ENCODE measurements around the gene ZBTB16. TPM values are rescaled to one million over a fixed set of nuclear protein-coding genes. Genes with fewer than 3 reads are reported as not detected.
A peak's percentile ranks its signal among the peaks of the same experiment; 100 is the strongest.

The ZBTB16 gene
- total and polyA plus RNA-seq, 2 of the 13 experiments (the other 11 are each of a cell fraction or from before 2014, with no cell fraction given) = not detected

DNA sequence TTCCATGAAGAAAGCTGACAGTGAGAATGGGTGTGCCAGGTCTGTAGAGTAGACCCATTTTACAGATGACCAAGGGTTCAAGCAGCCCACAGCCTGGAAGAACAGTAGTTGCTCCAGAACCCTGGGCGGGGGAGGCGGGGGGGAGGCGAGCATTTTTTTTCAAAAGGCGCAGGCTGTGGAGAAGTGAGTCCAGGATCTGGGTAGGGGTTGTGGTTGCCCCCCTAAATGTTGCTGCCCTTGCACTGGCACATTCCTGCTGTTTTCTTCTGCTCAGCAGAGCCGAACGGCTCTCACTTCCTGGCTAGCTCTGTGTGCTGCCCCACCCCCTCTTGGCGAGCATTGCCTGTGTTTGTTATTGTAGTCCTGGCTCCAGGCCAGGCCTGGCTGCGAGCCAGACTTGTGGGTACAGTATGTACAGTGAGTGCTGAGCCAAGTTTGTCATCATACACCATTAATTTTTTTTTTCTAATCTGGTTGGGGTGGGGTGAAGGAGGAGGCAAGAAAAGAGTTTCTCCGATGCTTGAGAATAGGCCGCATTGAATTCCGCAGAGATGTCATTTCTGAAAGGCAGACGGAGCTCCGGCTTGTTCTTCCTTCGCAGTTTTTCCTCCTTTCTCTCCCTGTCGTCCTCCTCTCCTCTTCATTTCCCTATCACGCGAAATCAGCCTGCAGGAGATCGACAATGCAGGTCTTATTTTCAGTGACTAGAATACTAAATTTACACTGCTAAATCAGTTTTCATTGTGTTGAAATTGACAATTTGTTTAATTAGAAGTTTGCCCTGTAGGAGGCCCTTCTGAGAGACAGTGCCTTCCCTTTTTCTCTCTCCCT, 100.5 kb downstream of the ZBTB16 start (continued):
- TF ChIP-seq FOXA3 (CRISPR knock-in tag; IDR thresholded peaks at IDR 0.05) (peak; percentile 69), KLF16 (CRISPR knock-in tag; IDR thresholded peaks at IDR 0.05) (peak in 1 of 2 experiments; percentile 69; a peak in 2 of 4 replicates), ATF7-NPFF (CRISPR knock-in tag; IDR thresholded peaks at IDR 0.05; ENCODE audit: low read depth) (no peak), RARA (CRISPR knock-in tag; IDR thresholded peaks at IDR 0.05) (peak; percentile 29; the same call in 1 of the 2 replicates), RFXANK (CRISPR knock-in tag; IDR thresholded peaks at IDR 0.05) (no peak), CCAR2 (optimal IDR thresholded peaks at IDR 0.05; ENCODE audit: low read depth, low read length) (no peak), ZNF788 (CRISPR knock-in tag; IDR thresholded peaks at IDR 0.05; ENCODE audit: borderline replicate concordance) (no peak), ZNF550 (CRISPR knock-in tag; IDR thresholded peaks at IDR 0.05; ENCODE audit: borderline replicate concordance) (no peak), TGIF2 (CRISPR knock-in tag; IDR thresholded peaks at IDR 0.05) (no peak), XRCC5 (optimal IDR thresholded peaks at IDR 0.05; ENCODE audit: low read length) (no peak), MEIS2 (CRISPR knock-in tag; IDR thresholded peaks at IDR 0.05) (no peak), CHD2 (IDR thresholded peaks at IDR 0.05; ENCODE audit: low read depth, low read length) (no peak), MAZ (IDR thresholded peaks at IDR 0.05; ENCODE audit: borderline replicate concordance, low read depth, low read length) (0 out of 2 replicates have a peak, but pooled peaks have one; percentile 20), MAZ (CRISPR knock-in tag; IDR thresholded peaks at IDR 0.05; ENCODE audit: low read depth) (no peak), NR2C2 (CRISPR knock-in tag; IDR thresholded peaks at IDR 0.05; ENCODE audit: borderline replicate concordance) (no peak), ZNF441 (CRISPR knock-in tag; IDR thresholded peaks at IDR 0.05; ENCODE audit: borderline replicate concordance) (0 out of 2 replicates have a peak, but pooled peaks have one; percentile 64), MIER3 (CRISPR knock-in tag; IDR thresholded peaks at IDR 0.05; ENCODE audit: borderline replicate concordance) (peak; percentile 79; the same call in 1 of the 2 replicates), NFRKB (IDR thresholded peaks at IDR 0.05) (no peak), ZNF629 (CRISPR knock-in tag; conservative IDR thresholded peaks at IDR 0.05) (peak; percentile 57)
- TF ChIP-seq, protein P1, sequence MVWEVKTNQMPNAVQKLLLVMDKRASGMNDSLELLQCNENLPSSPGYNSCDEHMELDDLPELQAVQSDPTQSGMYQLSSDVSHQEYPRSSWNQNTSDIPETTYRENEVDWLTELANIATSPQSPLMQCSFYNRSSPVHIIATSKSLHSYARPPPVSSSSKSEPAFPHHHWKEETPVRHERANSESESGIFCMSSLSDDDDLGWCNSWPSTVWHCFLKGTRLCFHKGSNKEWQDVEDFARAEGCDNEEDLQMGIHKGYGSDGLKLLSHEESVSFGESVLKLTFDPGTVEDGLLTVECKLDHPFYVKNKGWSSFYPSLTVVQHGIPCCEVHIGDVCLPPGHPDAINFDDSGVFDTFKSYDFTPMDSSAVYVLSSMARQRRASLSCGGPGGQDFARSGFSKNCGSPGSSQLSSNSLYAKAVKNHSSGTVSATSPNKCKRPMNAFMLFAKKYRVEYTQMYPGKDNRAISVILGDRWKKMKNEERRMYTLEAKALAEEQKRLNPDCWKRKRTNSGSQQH (CRISPR knock-in tag; IDR thresholded peaks at IDR 0.05; ENCODE audit: low read depth) = no peak
- TF ChIP-seq, protein P2, sequence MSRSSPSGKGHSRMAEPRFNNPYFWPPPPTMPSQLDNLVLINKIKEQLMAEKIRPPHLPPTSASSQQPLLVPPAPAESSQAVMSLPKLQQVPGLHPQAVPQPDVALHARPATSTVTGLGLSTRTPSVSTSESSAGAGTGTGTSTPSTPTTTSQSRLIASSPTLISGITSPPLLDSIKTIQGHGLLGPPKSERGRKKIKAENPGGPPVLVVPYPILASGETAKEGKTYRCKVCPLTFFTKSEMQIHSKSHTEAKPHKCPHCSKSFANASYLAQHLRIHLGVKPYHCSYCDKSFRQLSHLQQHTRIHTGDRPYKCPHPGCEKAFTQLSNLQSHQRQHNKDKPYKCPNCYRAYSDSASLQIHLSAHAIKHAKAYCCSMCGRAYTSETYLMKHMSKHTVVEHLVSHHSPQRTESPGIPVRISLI (CRISPR knock-in tag; IDR thresholded peaks at IDR 0.05; ENCODE audit: borderline replicate concordance) = peak; percentile 48; the same call in 1 of the 2 replicates
- TF ChIP-seq, protein P3, sequence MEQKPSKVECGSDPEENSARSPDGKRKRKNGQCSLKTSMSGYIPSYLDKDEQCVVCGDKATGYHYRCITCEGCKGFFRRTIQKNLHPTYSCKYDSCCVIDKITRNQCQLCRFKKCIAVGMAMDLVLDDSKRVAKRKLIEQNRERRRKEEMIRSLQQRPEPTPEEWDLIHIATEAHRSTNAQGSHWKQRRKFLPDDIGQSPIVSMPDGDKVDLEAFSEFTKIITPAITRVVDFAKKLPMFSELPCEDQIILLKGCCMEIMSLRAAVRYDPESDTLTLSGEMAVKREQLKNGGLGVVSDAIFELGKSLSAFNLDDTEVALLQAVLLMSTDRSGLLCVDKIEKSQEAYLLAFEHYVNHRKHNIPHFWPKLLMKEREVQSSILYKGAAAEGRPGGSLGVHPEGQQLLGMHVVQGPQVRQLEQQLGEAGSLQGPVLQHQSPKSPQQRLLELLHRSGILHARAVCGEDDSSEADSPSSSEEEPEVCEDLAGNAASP (CRISPR knock-in tag; IDR thresholded peaks at IDR 0.05; ENCODE audit: borderline replicate concordance) = 0 out of 2 replicates have a peak, but pooled peaks have one; percentile 21
- TF ChIP-seq, protein P4, sequence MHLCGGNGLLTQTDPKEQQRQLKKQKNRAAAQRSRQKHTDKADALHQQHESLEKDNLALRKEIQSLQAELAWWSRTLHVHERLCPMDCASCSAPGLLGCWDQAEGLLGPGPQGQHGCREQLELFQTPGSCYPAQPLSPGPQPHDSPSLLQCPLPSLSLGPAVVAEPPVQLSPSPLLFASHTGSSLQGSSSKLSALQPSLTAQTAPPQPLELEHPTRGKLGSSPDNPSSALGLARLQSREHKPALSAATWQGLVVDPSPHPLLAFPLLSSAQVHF (CRISPR knock-in tag; IDR thresholded peaks at IDR 0.05) = no peak
- TF ChIP-seq, protein P5, sequence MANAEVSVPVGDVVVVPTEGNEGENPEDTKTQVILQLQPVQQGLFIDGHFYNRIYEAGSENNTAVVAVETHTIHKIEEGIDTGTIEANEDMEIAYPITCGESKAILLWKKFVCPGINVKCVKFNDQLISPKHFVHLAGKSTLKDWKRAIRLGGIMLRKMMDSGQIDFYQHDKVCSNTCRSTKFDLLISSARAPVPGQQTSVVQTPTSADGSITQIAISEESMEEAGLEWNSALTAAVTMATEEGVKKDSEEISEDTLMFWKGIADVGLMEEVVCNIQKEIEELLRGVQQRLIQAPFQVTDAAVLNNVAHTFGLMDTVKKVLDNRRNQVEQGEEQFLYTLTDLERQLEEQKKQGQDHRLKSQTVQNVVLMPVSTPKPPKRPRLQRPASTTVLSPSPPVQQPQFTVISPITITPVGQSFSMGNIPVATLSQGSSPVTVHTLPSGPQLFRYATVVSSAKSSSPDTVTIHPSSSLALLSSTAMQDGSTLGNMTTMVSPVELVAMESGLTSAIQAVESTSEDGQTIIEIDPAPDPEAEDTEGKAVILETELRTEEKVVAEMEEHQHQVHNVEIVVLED (CRISPR knock-in tag; IDR thresholded peaks at IDR 0.05; ENCODE audit: borderline replicate concordance) = no peak

Measured in HepG2 (cell line).